HL-60 (cell line): Measurements from ENCODE around the gene AFTPH.

Experiments
- CTCF ChIP-seq: IDR thresholded peaks from one replicate; pipeline ENCODE4 v1.5.1; 2011; ENCODE audit warnings: low read length, control low read depth, inconsistent platforms; ENCODE audit not compliant: insufficient read depth
- GABPA ChIP-seq: IDR thresholded peaks from 2 replicates; pipeline ENCODE4 v1.6.1; 2012; ENCODE audit warnings: low read depth
- POLR2AphosphoS5 ChIP-seq: IDR thresholded peaks from 2 replicates; pipeline ENCODE4 v1.6.1; 2012; ENCODE audit warnings: low read depth
- REST ChIP-seq: IDR thresholded peaks from 2 replicates; pipeline ENCODE4 v1.6.1; 2012; ENCODE audit warnings: low read depth; ENCODE audit not compliant: insufficient replicate concordance
- SPI1 ChIP-seq: IDR thresholded peaks from 2 replicates; pipeline ENCODE4 v1.6.1; 2012; ENCODE audit warnings: low read depth, mild to moderate bottlenecking, borderline replicate concordance

GRCh38 chr2:64535024-64535423 is 10.9 kb downstream of the AFTPH start:
- TF ChIP-seq CTCF (no peak), POLR2AphosphoS5 (no peak), REST (no peak), GABPA (no peak), SPI1 (no peak)
